IPS-11a (cell line): ENCODE measurements around the gene MED27.

Experiments used
- H3K4me3 ChIP-seq: one replicate; pipeline ENCODE4 v1.5.1; 2013; ENCODE audit warnings: low read depth, low read length, control low read depth

Gene MED27

DNA sequence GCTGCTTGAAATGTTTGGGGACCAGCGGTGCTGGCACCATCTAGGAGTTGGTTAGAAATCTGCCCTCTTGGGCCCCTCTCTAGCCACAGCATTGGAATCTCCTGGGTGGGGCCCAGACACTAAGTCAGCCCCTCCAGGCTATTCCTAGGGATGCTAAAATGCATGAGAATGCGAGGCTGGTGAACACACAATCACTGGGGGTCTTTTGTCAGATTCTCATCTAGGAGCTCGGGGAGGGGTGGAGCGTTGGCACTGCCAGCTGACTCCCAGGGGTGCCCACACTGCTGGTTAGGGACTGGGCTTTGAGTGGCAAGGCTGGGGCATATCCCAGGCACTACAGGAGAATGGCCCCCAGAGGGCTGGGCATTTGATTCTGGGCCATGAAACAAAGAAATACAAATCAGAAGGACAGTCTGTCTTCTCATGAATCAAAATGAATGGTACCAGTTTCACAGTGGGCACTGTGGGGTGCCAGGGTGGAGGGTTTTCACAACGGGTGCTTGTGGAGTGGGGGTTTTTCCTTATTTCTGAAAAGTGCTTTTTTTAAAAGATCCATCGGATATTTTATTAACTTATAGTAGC is 212.0 kb downstream of the MED27 start:
- no peak overlapping the region for H3K4me3 ChIP-seq

DNA sequence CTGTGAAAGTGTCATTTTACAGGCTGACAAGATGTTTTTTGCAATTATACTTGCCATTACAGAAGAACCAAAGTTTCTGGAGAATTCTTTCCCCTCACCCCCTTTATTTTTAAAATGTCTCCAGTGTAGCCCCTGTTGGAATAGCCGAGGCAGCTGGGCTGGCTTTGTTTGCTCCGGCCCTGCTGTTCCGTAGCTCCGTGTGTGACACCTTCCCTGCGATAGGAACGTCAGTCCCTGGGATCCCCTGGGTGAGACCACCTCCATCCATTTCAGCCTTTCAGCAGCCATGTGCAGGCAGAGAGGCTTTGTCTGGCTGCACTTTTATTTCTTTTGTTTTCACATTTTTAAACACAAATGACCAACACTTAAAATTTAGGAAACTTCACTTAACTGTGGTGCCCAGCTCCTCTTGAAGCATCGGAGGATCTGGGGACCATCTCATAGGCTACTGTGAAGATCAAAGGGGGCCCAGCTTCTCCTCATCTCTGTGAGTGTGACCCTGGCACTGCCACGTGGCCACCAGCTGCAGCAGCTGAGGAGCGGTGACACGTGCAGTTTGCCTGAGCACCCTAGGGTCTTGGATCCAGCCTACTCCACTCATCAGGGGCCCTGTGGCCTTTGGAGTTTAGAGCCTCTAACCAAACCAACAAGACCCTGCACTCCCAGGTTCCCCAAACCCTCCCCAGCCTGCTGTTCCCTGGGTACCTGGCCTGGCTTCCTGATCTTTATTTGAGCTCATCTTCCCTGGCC is 214.0 kb downstream of the MED27 start:
- no peak overlapping the region for H3K4me3 ChIP-seq

DNA sequence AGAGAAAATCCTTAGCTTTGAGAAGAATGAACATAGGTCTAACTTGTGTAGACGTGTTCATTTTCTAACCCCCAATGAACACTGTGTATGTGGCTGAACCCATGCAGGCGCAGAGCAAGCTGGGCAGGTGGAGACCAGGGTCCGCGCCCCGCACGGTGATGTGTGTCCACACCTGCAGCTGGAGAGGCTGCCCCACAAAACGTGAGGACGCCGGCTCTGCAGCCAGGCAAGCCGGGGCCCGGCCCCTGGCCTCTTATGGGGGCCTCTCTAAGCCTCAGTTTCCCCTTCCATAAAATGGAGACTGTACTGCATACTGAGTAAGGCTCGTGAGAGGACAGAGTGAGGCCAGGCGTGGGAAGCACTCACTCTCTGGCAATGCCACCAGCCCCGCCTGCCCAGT is 215.1 kb downstream of the MED27 start:
- no peak overlapping the region for H3K4me3 ChIP-seq

DNA sequence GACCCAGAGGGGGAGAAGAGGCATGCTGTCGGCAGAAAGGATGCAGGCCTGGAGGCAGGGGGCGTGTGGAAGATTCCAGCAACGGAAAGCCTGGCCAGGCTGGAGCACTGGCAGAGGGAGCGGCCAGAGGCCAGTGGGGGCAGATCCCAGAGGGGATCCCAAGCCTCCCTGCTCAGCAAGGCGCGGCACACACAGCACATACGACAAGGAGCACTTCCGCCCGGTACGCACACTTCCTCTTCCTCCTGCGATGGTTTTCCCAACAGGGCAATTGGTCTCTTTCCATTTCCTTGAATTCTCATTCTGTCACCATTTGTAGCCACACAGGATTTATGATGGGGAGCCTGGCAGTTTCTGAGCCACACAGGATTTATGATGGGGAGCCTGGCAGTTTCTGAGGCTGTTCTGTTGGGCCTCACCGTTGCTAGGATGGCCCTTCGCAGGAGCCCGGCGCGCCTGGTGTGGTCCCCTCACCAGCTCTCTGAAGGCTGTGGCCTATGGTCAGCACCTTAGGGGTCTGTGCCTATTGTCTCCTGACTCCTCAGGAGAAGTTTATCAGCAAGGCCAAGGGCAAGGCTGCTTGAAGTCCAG is 216.3 kb downstream of the MED27 start:
- no peak overlapping the region for H3K4me3 ChIP-seq

DNA sequence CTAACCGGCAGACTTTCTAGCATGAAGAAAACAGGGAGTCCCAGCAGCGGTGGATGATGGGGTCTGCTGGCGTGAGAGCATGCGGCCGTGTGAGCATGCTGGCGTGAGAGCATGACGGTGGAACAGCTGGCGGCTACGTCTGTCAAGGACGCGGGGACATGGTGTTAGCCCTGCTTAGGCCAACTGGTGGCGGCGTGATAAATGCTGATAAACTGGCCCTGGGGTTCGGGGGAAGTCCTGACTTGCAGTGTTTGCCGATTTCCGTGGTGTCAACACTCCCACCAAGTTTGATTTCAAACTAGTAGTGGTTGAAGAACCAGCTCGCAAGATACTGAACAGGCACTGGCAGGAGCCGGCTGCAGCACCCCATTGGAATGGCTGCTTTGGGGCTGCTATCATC is 217.4 kb downstream of the MED27 start:
- no peak overlapping the region for H3K4me3 ChIP-seq

DNA sequence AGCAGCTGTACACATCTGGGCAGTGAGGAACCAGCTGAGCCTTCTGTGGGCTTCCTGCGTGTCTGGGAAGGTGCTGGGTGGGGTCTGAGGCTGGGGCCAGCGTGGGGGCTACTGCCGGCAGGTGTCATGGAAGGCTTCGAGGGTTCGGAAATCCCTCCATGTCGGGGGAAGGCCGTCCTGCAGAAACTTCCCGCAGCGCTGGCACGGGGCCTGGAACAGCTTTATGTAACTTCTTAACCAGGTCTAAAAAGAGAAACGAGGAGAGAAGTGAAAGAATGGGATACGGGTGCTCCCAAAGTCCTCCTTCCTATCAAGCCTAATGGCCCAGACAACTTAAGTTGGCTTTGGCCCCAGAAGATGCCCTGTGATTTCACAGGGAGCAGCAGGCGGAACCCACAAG is 219.2 kb downstream of the MED27 start:
- H3K4me3 ChIP-seq: no peak overlapping the region

DNA sequence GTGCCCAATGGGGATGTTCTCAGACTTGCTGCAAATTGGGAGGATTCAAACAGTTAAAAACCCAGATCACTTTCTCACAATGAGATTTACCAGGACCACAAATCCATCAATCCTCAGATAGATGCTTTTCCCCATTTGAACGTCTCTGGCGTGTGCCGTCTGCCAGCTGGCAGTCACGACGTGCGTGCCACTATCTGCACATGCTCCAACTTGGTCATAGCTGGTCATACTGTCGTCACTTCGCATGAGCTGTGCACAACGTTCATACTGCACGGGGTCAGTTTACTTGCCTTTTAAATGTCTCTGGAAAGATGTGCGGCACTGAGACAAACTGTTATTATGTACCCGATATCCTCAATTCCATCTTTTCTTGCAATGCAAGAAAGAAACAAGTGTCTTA is 221.5 kb downstream of the MED27 start:
- no peak overlapping the region for H3K4me3 ChIP-seq

DNA sequence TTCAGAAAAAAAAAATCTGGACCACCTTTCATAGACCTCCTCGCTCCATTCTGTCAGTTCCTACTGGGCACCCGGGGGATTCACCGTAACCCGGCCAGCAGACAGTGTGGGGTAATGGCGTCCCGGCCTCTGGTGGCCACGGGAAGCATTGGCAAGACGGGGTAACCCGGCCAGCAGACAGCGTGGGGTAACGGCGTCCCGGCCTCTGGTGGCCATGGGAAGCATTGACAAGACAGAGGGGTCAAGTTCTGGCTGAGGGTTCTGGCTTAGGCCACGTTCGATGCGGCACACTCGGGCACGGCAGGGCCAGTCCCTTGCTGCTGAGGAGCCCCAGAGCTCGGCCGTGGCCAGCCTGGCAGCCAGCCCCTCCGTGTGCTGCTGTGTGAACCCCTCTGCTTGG is 223.6 kb downstream of the MED27 start:
- no peak overlapping the region for H3K4me3 ChIP-seq

DNA sequence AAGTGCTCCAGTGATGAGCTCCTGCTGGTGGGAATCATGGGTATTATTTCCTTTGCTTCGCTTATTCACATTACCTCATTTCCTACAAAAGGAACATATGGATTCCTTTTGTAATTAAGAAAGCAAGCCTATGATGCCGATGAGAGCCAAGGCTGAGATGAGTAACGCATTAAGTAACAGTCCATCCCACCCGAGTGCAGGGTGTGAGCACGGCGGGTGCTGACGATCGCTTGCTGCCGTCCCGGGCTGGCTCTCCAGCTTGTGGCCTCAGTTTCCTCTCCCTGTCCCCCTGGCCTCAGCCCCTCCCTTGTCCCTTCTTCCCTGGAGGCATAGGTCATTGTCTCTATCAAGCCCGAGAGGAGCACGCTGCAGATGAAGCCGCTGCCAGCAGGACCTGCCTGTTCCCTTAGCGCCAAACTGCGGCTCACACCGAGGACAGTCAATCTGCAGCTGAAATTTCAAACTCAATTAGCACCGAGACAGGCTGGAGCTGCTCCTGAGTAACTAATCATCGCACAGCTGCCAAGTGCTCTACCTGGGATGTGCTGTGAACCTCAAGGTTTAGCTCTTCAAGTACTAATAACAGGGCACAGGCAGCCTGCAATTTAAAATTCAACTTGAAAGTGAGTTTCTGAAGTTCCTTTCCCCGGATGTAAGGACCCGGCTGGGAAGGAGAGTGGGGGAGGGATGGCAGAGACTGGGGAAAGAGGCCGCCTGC is 224.6 kb downstream of the MED27 start:
- H3K4me3 ChIP-seq: no peak overlapping the region

DNA sequence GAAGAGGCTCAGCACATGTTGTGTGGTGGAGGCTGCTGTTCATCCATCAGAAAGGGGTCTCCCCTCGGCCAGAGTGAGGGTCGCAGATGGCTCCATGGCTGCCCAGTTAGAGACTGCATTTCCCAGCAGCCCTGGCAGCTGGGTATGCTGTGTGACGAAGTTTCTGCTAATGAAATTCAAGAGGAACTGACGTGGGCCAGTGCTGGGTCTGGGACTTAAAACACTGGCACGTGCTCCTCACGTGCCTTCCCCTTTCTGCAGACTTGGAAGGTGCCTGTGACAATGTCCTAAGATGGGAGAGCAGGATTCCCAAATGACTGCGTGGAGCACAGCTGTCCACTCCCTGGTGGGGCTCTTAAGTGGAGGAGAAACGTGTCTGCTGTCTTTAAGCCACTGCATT is 225.3 kb downstream of the MED27 start:
- no peak overlapping the region for H3K4me3 ChIP-seq

DNA sequence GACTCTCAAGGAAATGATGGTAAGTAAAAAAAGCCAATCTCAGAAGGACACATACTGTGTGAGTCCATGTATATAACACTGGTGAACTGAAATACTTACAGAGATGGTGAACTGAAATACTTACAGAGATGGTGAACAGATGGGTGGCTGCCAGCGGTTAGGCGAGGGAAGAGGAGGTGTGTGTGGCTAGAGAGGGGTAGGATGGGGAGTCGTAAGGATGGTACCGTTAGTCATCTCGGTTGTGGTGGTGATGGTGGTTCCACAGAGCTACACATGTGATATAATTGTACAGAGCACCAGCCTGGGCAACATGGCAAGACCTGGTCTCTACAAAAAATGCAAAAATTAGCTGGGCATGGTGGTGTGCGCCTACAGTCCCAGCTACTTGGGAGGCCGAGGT is 226.2 kb downstream of the MED27 start:
- no peak overlapping the region for H3K4me3 ChIP-seq

DNA sequence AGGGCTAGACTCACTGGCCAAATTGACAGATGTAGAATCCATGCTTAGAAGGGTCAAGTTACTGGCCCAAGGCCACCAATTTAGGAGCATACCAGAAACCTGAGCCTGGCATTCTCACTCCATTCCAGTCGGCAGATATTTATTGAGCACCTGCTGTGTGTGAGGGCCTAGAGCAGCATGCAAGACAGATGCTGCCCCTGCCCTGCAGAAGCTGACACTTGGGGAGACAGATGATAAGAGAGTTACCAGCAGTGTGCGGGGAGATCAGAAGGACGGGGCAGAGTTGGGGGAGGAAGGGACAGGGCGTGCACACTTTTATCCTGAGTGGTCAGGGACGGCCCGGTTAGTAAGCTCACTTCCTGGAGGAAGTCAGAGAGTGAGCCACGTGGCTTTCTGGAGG is 228.3 kb downstream of the MED27 start:
- no peak overlapping the region for H3K4me3 ChIP-seq

DNA sequence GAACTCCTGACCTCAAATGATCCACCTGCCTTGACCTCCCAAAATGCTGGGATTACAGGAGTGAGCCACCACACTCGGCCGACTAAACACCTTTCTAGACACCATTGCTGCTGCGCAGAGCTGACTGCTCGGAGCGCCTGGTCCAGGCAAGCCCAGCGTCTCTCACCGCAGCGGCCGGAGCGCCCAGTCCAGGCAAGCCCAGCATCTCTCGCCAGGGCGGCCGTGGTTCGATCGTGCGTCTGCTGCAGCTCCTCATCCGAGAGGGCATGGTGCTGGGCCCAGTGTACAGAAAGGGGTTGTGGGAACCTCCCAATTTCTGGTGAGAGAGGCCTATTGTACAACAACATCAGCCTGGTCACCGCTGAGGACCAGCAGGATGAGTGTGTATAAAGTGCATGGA is 230.3 kb downstream of the MED27 start:
- H3K4me3 ChIP-seq: no peak overlapping the region

DNA sequence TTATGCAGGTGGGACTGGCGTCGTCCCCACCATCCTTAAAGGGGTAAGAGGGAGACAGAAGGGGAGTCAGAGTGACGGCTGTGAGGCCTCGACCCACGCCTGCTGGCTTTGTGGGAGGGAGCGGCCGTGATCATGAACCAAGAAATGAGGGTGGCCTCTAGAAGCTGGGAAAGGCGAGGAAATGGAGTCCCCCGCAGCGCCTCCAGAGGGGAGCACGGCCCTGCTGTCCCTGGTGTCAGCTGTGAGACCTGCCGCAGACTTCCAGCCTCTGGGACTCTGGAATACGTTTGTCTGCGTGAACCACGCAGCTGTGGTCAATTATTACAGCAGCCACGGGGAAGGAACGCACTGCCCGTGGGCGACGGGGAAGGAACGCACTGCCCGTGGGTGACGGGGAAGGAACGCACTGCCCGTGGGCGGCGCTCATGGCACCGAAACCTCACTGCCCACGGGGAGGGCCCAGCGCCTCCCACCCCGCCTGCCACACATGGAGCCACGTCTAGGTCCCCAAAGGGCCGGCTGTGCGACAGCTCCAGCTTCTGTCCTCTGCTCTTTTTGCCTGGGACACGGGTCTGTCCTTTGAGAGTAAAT is 231.0 kb downstream of the MED27 start:
- H3K4me3 ChIP-seq: no peak overlapping the region

DNA sequence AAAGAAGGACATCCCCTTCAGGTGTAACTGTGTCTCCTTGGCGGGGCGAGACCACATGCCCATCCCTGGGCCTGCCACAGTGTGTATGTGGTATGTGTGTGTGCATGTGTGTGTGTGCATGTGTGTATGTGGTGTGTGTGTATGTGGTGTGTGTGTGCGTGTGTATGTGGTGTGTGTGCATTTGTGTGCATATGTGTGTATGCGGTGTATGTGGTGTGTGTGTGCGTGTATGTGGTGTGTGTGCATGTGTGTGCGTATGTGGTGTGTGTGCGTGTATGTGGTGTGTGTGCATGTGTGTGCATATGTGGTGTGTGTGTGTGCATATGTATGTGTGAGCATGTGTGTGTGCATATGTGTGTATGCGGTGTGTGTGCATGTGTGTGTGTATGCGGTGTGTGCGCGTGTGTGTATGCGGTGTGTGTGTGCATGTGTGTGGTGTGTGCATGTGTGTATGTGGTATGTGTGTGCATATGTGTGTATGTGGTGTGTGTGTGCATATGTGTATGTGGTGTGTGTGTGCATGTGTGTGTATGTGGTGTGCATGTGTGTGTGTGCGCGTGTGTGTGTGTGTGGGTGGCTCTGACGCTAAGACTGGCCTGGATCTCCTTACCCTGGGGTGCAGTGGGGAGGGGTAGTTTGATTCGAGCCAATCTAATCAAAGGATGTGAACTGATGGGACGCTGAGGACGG is 231.9 kb downstream of the MED27 start:
- H3K4me3 ChIP-seq: no peak overlapping the region

DNA sequence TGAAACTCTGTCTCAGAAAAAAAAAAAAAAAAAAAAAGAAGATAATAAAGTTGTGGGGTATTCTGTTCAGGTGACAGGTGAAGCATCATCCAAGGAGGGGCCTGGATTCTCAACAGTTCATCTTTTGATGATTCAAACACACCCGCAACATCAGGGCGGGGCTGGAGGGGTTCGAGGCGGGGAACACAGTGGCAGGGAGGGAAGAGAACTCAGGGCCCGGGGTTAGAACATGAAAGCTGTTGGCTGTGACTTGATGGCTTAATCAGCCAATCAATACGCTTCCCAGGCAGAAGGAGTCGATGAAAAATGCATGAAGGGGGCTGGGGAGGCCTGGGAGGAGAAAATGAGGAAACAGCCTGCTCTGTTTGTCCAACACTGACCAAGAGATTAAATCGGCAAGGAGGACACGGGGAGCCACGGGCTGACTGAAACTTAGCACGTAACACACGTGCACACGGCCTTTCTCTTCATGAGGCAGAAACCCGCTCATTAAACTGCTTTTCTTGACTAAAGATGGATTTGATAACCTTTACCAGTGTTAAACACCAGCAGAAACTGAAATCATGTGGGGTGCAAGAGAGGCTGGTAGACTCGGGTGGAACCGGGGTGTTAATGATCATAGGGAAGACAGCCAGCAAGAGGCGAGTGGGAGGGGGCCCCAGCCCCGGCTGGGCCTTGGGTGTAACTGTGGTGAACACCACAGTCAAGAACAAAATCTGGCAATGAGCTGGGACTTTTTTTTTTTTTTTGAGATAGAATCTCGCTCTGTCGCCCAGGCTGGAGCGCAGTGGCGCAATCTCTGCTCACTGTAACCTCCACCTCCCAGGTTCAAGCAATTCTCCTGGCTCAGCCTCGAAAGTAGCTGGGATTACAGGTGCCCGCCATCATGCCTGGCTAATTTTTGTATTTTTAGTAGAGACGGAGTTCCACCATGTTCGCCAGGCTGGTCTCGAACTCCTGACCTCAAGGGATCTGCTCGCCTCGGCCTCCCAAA is 234.1 kb downstream of the MED27 start:
- H3K4me3 ChIP-seq: no peak overlapping the region

DNA sequence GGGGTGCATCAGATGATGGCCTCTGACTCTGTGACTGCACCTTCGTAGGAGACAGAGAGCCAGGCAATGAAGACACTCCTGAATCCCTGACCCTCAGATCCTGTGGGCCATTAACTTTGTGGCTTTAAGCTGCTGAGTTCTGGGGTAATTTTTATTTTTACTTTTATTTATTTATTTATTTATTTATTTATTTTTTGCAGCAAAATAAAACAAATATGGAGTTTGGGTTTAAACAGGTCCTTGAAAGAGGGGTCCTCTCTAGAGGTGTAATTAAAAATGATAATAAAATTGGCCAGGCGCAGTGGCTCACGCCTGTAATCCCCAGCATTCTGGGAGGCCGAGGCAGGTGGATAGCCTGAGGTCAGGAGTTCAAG is 234.9 kb downstream of the MED27 start:
- no peak overlapping the region for H3K4me3 ChIP-seq

DNA sequence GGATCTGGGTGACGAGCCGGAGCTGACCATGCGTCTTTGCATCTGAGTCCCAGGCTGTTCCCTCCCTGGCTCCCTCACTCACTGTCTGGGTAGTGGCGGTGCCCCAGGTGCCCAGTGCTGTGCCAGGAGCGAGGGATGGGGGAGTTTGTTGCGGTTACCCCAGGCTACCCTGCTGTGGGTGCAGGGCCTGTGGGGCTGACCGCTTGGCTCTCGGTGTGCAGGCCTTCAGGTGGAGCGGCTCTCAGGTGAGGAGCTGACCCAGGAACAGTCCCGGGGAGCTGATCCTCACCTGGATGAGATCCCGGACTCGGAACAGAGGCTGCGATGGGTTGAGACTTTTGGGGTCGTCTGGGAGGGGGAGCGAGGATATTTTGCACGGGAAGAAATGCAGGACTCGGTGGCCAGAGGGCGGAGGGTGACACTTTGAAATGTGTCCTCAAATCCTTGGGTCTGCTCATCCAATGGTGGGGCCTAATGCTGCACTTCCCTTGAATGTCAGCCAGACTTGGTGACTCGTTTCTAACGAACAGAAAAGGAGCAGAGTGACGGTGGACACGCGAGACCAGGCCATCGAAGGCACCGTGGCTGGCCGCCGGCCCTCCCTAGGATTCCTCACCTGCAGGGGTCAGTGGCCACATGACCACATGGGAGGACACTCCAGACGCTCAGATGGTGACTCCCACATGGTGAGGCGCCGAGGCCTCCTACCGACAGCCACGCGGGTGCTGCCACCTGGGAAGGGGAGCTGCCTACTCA is 235.5 kb downstream of the MED27 start:
- H3K4me3 ChIP-seq: no peak overlapping the region

DNA sequence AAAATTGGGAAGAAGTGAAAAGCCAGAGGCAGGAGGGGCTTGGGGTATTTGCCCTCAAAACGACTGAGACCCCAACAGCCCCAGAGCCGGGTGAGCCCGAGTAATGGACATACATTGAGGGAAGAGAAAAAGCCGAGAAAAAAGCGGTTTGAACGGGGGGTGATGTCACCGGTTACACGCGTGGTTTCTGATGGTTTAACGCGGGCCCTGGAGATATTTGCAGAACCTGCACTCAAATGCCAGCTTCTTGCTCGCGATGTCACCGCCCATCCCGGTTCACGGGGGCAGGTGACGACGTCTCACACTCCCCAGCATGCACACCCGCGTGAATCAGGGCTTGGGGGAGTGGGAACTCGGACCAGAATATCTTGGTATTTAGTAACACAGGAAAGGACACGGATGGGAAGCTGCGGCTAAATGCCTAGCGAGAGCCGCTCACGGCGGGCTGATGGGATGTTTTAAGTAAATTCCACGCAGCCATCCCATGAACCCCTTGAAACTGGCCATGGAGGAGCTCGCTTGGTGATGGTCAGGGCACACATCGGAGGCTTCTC is 237.8 kb downstream of the MED27 start:
- H3K4me3 ChIP-seq: no peak overlapping the region
